Stimulated activated CD8-positive, alpha-beta memory T cell treated with anti-CD3 and anti-CD28 coated beads, Interleukin-15, amount 100 ng/mL, for 1 hour (primary cell): Measurements from ENCODE around the gene RFX4.

Experiments
- DNase-seq: peaks from one replicate; pipeline ENCODE4 v3.0.0-alpha.2; 2020; ENCODE audit warnings: low read depth

RFX4 gene

GRCh38 chr12:106582641-106583230 is at the start of gene RFX4:
Gene RFX4, plus strand, starts transcription at chr12:106583004. Its CDS starts 317 bp downstream, at chr12:106583321.
- no peak for DNase-seq

GRCh38 chr12:106541201-106541600 is 41.6 kb upstream of the RFX4 start:
- DNase-seq: no peak

- DNase-seq: no peak
Measured at GRCh38 chr12:106551410-106551809, 31.4 kb upstream of the RFX4 start.

GRCh38 chr12:106552228-106552627 is 30.6 kb upstream of the RFX4 start:
- no peak for DNase-seq

- DNase-seq: no peak
Measured at GRCh38 chr12:106564678-106565329, 18.0 kb upstream of the RFX4 start.

- DNase-seq: no peak
Measured at GRCh38 chr12:106566771-106567170, 16.0 kb upstream of the RFX4 start.

GRCh38 chr12:106573239-106573638 is 9.6 kb upstream of the RFX4 start:
- no peak for DNase-seq

GRCh38 chr12:106576848-106577247 is 6.0 kb upstream of the RFX4 start:
- no peak for DNase-seq

- DNase-seq: no peak
Measured at GRCh38 chr12:106580671-106581508, 1.9 kb upstream of the RFX4 start.

GRCh38 chr12:106581543-106582248 is 1.1 kb upstream of the RFX4 start:
- DNase-seq: no peak

GRCh38 chr12:106582249-106582591 is 584 bp upstream of the RFX4 start:
- no peak for DNase-seq

- no peak for DNase-seq
Measured at GRCh38 chr12:106583242-106584103, 669 bp downstream of the RFX4 start.

GRCh38 chr12:106584104-106585064 is 1.6 kb downstream of the RFX4 start:
- DNase-seq: no peak

- no peak for DNase-seq
Measured at GRCh38 chr12:106585105-106585520, 2.3 kb downstream of the RFX4 start.

- DNase-seq: no peak
Measured at GRCh38 chr12:106585521-106586277, 2.9 kb downstream of the RFX4 start.

- no peak for DNase-seq
Measured at GRCh38 chr12:106586278-106586802, 3.5 kb downstream of the RFX4 start.

GRCh38 chr12:106586803-106587684 is 4.2 kb downstream of the RFX4 start:
- no peak for DNase-seq

- DNase-seq: no peak
Measured at GRCh38 chr12:106588771-106589170, 6.0 kb downstream of the RFX4 start.
